Panc1 (cell line): ENCODE data around the gene ZBP1. TPM values are rescaled to one million over a fixed set of nuclear protein-coding genes. Genes with fewer than 3 reads are reported as not detected.

Experiments
- ATAC-seq: fragments of 200-7000 bp; cut with Tn5 transposase; 2 replicates; pipeline ENCODE4 v1.9.1; 2020; ENCODE audit warnings: mild to moderate bottlenecking, moderate library complexity
- BruUV-seq: library from RNA; stranded (reverse); fragments of 400-500 nt; replicated peaks from 2 replicates; lab custom pipeline; 2021; lab: Mats Ljungman, UMichigan
- CTCF ChIA-PET: fragments of 300-600 bp; sonication (Branson Sonifier 250); formaldehyde crosslinking; loops from one replicate; lab custom pipeline; 2022; ENCODE audit warnings: antibody characterized with exemption; lab: Charles Lee
- POLR2A ChIA-PET: fragments of 300-600 bp; sonication (Branson Sonifier 250); formaldehyde crosslinking; loops from one replicate; lab custom pipeline; 2022; ENCODE audit warnings: antibody characterized with exemption; lab: Charles Lee
- DNase-seq: peaks from one replicate; pipeline ENCODE4 v3.0.0-alpha.2; 2010; ENCODE audit warnings: low read depth, low spot score
- H3K27ac ChIP-seq: 2 replicates; pipeline ENCODE4 v1.5.1; 2011; ENCODE audit warnings: mild to moderate bottlenecking, low read length, inconsistent platforms
- H3K27me3 ChIP-seq: fragments of 200-500 bp; sonication (Bioruptor generic); 2 replicates; pipeline ENCODE4 v1.6.0; 2014; ENCODE audit warnings: low read length, inconsistent platforms; ENCODE audit not compliant: control insufficient read depth, insufficient read depth
- H3K36me3 ChIP-seq: fragments of 200-500 bp; sonication (Bioruptor generic); 2 replicates; pipeline ENCODE4 v1.5.1; 2014; ENCODE audit warnings: inconsistent platforms, mild to moderate bottlenecking, low read length, moderate library complexity; ENCODE audit not compliant: control insufficient read depth, insufficient read depth
- H3K4me1 ChIP-seq: 2 replicates; pipeline ENCODE4 v1.5.1; 2011; ENCODE audit warnings: inconsistent platforms, mild to moderate bottlenecking, low read length, moderate library complexity; ENCODE audit not compliant: control insufficient read depth, insufficient read depth
- H3K4me3 ChIP-seq, 2 experiments: 2 replicates each; pipeline ENCODE4 v1.5.1; 2011 to 2012; ENCODE audit warnings: low read depth in 2 of 2, low read length in 2 of 2, mild to moderate bottlenecking in 2 of 2, inconsistent platforms in 1 of 2, moderate library complexity in 1 of 2
- H3K9me3 ChIP-seq: fragments of 200-500 bp; sonication (Bioruptor generic); 2 replicates; pipeline ENCODE4 v1.5.1; 2014; ENCODE audit warnings: low read depth, mild to moderate bottlenecking, inconsistent platforms, low read length, moderate library complexity; ENCODE audit not compliant: control insufficient read depth, insufficient read depth
- CTCF ChIP-seq: fragments of 450-650 bp; IDR thresholded peaks from 2 replicates; pipeline ENCODE4 v1.5.1; 2017; ENCODE audit warnings: mild to moderate bottlenecking
- POLR2AphosphoS5 ChIP-seq: IDR thresholded peaks from 2 replicates; pipeline ENCODE4 v1.6.1; 2012; ENCODE audit warnings: mild to moderate bottlenecking, low read depth, low read length, moderate library complexity
- REST ChIP-seq, 2 experiments: IDR thresholded peaks; 2 replicates each; pipeline ENCODE4 v1.6.1; 2011 to 2012; ENCODE audit warnings: low read depth in 2 of 2, control low read depth in 1 of 2, low read length in 1 of 2, mild to moderate bottlenecking in 1 of 2, moderate library complexity in 1 of 2; ENCODE audit not compliant: insufficient read depth in 1 of 2
- SIN3A ChIP-seq: IDR thresholded peaks from 2 replicates; pipeline ENCODE4 v1.6.1; 2012; ENCODE audit warnings: low read depth, mild to moderate bottlenecking, low read length, moderate library complexity, borderline replicate concordance; ENCODE audit not compliant: insufficient read depth
- TCF7L2 ChIP-seq: IDR thresholded peaks from 2 replicates; pipeline ENCODE4 v1.6.1; 2011; ENCODE audit warnings: mild to moderate bottlenecking, low read depth, low read length, inconsistent platforms
- in situ Hi-C: cut with HindIII; loops from 2 replicates; pipeline ENCODE4 v1.10.0; 2016; ENCODE audit warnings: low sequenced_read_pairs, low pct_unique_long_range_greater_than_20kb
- intact Hi-C: fragments of 100-400 bp; cut with micrococcal nuclease; formaldehyde crosslinking; loops from one replicate; pipeline ENCODE4 v1.10.0; 2022; ENCODE audit not compliant: unreplicated experiment
- total RNA-seq: library from RNA; stranded (reverse); gene quantifications from one replicate; pipeline ENCODE4 v1.2.1, GENCODE V29; 2021; ENCODE audit not compliant: unreplicated experiment

The ZBP1 gene
- total RNA-seq, 1 experiment from 2014 or later, result not detected

- H3K4me3 ChIP-seq, result no peak overlapping the region
- no peaks in the 10 kb centered on the region for H3K27me3 ChIP-seq
- H3K27ac ChIP-seq, result no peak overlapping the region
- in situ Hi-C loops (no loop called here), intact Hi-C loops (no loop called here)
- H3K36me3 ChIP-seq, result 0 out of 2 replicates have a peak, but pooled peaks cover 2% of the 10 kb centered on the region
- DNase-seq (no peak), ATAC-seq (no peak)
- no peaks in the 10 kb centered on the region for H3K9me3 ChIP-seq
- POLR2A ChIA-PET, result no interaction called here
- no TSS peak for BruUV-seq
- CTCF ChIA-PET, result no interaction called here
- peaks cover 11% of the 10 kb centered on the region for H3K4me1 ChIP-seq
- no peak for TF ChIP-seq SIN3A
- TF ChIP-seq TCF7L2, result no peak
- no peak for TF ChIP-seq POLR2AphosphoS5
- no peak for TF ChIP-seq CTCF
- TF ChIP-seq REST (IDR thresholded peaks at IDR 0.05; ENCODE audit: insufficient read depth in 1 of 2, low read depth in 2 of 2, low read length in 1 of 2), result no peak
These were observed 36.8 kb upstream of the ZBP1 start for GRCh38 chr20:57656821-57657534.

- DNase-seq (no peak), ATAC-seq (no peak)
- ChIA-PET CTCF (no interaction called here), POLR2A (interaction anchor here (0.5 kb wide), 1 partner anchor 42 kb away, joined by 3 read pairs; no protein-coding TSS in a partner anchor)
- Histone ChIP-seq H3K4me3 (no peak overlapping the region), H3K9me3 (no peaks in the 10 kb centered on the region), H3K27ac (no peak overlapping the region), H3K27me3 (no peaks in the 10 kb centered on the region), H3K36me3 (peaks cover 5% of the 10 kb centered on the region), H3K4me1 (peaks cover 11% of the 10 kb centered on the region)
- intact Hi-C loops, result no loop called here
- no TSS peak for BruUV-seq
- in situ Hi-C loops, result no loop called here
- TF ChIP-seq REST (IDR thresholded peaks at IDR 0.05; ENCODE audit: insufficient read depth in 1 of 2, low read depth in 2 of 2, low read length in 1 of 2), result no peak
These were observed 36.1 kb upstream of the ZBP1 start for GRCh38 chr20:57656252-57656820.
